GM19463 (cell line): ENCODE data around the gene BLOC1S1.

Experiments used
- ATAC-seq: cut with Tn5 transposase; IDR thresholded peaks from one replicate; pipeline ENCODE4 v1.9.1; 2021; ENCODE audit warnings: mild to moderate bottlenecking, moderate library complexity; ENCODE audit not compliant: unreplicated experiment

Gene BLOC1S1

DNA sequence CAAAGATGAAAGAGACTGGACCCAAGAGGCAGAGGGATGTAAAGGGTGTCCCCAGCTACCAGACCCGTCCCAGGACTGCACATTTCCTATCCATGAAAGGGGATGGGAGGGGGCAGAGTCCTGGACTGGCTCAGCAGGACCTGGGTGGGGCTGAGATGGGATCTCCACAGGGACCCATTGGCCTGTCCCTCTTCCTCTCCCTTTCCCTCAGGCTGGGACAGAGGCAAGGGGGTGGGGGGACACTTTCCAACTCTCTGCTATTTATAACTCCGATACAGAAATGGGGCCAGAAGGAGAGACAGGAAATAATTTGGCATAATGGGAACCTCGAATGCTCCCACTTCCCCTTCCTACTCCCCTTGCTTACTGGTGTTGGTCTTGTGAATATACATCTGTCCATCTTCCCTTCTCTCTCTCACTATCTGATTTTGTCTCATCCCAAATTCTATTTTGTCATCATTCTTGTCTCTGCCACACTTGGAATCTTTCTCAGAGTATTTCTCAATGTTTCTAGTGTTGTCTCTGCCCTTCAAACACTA, 7.1 kb upstream of the BLOC1S1 start:
- ATAC-seq: no peak

DNA sequence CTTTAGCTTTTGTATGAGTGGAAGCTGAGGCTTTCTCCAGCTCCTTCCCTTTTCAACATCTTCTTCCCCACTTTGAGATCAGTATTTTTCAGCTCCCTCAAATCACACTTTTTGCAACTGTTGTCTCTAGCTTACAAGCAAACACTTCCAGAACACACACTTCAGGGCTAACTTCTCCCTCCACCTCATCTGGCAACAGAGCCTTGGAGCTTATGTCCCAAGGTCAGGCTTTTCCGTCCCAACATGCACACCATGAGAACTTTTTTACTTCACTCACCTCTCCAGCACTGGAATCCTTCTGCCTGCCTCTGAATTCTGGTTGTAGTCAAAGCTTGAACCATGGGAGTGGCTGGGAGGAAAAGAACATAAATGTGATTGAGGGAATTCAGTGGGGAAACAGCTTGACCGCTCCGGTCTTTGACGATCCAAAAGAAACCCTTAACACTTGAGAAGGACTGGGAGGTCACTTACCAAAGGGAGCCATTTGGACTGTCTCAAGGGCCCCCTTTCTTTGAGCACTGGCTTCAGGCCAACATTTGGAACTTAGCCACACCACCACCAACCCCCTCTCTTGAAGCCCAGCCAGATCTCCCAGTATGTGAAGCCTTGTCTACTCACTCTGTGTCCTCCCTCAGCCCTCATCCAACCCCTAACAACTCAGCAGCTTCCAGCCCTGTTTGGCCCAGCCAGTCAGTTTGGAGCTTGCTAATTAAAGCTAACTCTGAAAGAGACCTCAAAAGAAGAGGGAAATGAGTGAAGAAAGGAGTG, 3.9 kb upstream of the BLOC1S1 start:
- ATAC-seq: no peak

DNA sequence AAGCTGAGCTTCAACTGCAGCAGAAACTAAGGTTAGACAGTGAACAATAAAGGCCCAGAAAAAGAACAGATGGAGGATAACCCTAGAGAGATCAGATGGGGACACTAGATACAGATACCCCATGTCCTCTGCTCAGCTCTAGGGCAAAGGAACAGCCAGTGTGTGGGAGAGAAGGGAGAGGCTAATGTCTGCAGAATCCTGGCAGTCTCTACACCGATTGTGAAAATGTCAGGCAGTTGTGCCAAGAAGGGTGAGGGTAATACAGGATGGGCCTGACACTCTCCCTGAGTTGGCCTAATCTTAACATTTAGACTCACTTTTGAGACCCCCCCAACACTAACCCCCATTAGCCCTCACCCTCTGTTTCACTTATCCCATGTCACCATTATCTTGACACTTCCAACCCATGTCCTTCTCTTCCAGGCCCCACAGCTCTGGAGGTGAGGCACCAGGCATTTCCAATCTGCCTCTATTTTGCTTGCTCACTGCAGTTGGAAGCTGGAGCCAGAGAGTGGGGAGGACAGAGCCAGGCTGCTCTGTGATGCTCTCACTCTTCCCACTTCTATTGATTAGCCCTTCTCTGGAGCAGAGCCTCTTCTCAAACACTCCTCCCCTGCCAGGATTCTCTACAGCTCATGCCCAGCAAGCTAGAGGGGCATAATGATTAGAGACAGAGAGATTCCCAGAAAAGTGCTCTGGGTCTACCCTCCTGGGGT, 3.0 kb upstream of the BLOC1S1 start:
- ATAC-seq: no peak

DNA sequence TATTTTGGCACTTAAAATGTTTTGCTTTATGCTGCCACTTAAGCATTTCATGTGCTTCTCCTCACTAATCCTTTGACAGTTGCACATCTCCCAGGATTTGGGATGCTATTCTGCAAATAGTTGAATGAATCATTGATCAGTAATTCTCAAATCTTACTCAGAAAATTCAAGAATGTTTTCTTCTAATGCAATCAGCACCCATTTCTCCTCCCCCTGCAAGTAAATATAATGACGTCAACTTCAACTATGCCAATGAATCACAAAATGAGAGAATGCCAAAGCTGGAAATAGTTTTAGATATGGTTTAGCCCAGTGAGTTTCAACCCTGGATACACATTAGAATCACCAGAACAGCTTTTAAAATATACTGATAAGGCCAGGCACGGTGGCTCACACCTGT, 2.1 kb upstream of the BLOC1S1 start:
- no peak for ATAC-seq

DNA sequence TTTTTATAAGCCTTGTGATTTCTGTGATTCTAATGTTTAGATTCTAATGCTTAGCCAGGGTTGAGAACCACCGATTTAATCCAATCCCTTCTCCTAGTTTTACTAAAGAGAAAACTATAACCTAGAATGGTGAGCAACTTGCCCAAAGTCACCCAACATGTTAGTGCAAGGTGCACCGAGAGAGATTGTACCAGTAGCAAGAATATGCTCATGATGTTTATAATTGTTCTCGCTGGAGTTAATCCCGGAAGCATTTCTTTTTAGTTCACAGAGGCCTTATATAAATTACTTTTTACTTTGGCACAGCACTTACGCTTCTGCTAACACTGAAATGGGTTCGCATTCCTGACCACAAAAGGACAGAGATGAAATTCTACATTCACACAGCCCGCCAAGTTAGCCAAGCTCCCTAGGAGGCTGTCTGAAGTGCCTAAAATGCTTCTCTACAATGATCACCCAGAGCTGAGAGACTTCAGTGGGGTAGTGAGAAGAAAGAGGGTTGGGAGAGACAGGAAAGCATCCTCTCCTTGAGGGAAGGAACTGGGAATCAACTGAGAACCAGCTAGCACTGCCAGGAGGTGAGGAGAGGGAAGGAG, 579 bp upstream of the BLOC1S1 start:
- ATAC-seq: no peak

DNA sequence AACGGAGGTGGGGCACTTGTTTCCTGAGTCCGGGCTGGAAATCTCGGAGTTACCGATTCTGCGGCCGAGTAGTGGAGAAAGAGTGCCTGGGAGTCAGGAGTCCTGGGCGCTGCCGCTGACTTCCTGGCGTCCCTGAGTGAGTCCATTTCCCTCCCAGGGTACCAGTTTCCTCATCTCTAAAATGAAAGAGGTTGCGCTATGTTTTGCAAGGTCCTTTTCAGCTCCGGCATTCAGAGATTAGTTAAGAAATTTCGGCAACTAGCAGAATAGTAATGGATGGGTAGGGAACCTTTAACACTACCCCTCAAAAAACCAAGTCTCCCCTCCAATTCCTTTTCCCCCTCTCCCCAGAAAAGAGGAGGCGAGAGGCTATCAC, 724 bp downstream of the BLOC1S1 start:
- ATAC-seq: no peak

DNA sequence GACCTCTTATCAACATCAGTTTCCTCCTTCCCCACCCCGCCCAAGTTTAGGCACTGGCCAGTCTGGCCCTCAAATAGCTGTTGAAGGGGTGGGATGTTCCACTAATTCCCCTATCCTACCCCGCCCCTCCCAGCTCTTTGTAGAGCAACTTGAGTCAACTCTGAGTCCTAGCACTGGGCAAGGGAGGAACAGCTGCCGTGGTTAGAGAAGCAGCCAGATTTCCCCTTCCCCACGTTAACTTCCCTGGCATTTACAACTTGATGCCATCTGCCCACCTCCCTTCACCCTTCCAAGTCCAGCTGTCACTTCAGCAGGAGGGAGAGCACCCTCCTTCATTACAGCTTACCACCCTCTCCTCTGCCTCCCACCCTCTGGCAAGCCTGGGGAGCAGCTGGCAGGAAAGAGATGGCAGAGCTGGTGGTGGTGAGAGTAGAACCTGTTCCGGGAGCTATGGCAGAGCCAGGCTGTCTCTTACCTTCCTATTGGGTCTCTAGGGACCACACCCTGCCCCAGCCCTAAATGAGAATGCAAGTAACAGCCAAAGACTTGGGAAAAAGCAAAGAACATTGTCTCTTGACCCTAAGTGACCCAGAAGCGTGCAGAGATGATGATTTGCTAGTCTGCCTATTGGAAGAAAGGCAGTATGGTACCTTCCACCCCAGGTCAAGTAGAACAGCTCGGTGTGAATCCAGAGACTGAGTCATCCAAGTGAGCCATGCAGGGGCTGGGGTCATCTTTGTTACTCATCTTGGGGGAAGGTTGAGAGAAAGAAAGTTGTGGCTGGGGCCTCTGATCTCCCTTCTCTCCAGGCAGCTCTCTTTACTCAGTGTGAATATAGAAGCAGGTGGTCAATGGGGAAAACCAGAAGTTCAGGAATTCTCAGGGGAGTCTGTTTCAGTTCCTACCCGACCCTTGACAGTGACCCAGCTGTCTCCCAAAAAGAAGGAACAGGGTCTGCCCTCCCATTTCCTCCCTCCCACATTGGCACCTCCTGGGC, 1.5 kb downstream of the BLOC1S1 start:
- ATAC-seq: no peak

DNA sequence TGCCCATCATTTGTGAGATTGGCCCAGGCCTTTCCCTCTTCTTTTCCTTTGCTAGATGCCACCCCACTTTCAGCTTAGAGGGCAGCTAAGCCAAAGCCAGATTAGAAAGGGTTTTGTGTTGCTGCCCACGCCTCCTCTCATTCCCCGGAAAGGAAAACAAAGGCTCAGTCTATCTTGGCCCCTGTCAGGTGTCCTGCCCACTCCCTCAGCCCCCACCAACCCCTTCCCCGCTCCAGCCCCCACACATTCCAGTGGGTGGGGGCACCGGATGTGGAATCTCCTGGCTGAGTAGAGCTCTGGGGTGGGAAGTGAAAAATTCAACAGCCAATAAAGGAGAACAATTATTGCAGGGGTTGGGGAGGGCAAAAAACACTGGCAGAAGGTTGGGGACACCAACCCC, 2.2 kb downstream of the BLOC1S1 start:
- ATAC-seq: no peak

DNA sequence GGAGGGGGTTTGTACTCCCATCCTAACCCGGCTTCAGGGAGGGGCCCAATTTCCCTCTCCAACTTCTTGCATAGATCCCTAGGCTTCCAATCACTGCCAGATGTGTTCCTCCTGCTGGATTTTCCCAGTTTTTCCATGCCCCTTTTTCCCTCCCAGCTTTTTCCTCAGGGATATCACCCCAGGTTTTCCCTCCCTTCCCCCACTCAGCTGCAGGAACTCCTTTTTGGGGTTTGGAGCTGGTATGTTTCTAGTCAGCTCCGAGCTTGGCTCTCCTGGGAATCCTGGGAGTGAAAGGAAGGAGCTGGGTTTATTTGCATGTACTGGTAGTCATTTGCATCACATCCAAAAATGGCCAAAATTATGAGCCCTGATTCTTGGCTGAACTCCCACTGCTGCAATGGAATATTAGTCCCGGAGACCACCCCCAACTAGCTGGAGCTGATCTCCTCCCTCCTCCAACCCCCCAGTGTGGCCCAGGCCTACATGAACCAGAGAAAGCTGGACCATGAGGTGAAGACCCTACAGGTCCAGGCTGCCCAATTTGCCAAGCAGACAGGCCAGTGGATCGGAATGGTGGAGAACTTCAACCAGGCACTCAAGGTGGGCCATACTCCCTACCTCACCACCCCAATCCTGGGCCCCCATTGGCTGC, 2.9 kb downstream of the BLOC1S1 start:
- no peak for ATAC-seq

DNA sequence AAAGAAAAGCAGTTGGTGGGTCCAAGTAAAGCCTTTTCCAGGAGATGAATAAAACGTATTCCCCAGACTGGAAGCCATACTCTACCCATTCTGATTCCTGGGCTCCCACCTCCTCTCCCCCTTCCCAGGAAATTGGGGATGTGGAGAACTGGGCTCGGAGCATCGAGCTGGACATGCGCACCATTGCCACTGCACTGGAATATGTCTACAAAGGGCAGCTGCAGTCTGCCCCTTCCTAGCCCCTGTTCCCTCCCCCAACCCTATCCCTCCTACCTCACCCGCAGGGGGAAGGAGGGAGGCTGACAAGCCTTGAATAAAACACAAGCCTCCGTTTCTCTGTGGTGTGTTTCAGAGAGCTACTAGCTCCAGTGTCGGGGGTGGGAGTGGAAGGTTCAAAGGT, 3.5 kb downstream of the BLOC1S1 start:
- no peak for ATAC-seq

DNA sequence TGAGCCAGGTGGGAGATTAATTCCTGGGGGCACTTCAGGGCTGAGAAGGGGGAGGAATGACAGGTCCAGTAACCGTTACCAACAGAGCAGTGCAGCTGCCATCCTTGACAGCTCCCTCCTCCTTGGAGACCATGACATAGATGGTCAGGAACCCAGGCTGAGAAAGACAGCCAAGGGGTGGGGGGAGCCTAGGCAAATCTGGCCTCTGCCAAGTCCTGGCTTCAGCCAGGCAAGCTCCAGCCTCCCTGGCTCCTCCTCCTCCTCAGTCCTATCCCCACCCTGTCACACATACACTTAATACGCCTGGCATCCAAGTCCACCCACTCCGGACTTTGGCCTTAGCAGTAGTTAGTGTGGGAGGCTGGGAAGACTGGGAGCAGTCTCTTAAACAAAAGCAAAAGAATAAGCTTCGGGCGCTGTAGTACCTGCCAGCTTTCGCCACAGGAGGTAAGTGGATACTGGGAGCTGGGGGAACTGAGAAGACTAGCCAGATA, 4.3 kb downstream of the BLOC1S1 start, which contains the start of gene RDH5:
Gene RDH5 (plus strand): TSS at position 323 of the 494 bp plus-strand sequence. CDS start 792 bp downstream, outside the sequence.
- no peak for ATAC-seq

DNA sequence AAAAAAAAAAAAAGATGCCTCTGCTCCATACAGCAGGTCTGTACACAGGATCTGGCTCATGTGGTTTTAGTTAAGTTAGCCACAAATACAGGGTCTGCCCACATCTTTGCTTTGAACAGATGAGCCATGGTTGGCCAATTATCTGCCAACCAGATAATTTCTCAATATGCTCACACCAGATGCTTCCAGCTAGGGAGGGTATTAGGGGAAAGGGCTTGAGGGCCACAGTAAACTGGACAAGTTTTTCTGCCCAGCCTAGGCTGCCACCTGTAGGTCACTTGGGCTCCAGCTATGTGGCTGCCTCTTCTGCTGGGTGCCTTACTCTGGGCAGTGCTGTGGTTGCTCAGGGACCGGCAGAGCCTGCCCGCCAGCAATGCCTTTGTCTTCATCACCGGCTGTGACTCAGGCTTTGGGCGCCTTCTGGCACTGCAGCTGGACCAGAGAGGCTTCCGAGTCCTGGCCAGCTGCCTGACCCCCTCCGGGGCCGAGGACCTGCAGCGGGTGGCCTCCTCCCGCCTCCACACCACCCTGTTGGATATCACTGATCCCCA, 5.1 kb downstream of the BLOC1S1 start:
- no peak for ATAC-seq

DNA sequence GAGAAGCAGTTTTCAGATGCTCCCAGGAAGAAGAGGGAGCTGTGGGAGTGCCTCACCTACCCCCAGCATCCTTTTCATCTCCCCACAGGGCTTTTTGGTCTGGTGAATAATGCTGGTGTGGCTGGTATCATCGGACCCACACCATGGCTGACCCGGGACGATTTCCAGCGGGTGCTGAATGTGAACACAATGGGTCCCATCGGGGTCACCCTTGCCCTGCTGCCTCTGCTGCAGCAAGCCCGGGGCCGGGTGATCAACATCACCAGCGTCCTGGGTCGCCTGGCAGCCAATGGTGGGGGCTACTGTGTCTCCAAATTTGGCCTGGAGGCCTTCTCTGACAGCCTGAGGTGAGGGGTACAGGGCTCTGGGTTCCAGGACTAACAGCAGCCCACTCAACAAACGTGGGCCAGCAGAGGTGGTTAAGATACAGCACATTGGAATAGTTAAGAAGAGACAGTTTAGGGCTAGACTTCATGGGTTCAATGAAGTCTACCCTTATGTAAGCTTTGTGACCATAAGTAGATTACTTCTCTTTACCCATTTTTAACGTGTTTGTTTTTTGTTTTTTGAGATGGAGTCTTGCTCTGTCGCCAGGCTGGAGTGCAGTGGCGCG, 5.9 kb downstream of the BLOC1S1 start:
- ATAC-seq: no peak

DNA sequence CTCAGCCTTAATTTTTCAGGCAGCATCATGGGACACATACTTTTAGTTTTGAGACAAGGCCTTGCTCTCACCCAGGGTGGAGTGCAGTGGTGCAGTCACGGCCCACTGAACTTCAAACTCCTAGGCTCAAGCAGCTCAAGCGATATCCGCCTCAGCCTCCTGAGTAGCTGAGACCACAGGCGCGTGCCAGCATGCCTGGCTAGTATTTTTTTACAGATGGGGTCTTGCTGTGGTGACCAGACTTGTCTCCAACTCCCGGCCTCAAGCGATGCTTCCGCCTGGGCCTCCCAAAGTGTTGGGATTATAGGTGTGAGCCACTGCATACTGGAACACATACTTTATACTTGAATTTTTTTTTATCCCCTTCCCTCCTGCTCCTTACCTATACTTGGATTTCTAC, 7.1 kb downstream of the BLOC1S1 start:
- no peak for ATAC-seq

DNA sequence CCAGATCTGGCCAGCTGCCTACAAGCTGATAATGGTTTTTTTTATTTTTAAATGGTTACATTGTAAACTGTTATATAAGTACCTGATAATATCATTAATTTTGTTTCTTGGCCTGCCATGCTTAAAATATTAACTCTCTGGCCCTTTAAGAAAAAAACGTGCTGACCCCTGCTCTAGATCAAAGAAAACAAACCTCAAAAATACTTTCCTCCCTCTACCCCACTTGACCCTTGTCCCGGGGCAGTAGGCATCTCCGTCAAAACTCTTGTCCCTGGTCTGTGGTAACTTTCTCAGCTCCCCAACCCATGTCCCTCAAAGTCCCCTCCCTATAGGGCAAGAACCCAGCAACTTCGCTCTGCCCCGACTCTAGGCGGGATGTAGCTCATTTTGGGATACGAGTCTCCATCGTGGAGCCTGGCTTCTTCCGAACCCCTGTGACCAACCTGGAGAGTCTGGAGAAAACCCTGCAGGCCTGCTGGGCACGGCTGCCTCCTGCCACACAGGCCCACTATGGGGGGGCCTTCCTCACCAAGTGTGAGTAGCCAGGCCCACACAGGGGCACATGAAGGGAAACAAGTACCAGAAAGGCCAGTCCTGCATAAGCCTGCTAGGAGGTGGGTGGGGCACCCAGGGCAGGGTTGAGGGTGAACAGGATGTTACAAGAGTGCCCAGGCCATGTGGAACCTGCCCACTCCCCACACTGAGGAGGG, 7.8 kb downstream of the BLOC1S1 start:
- ATAC-seq: no peak

DNA sequence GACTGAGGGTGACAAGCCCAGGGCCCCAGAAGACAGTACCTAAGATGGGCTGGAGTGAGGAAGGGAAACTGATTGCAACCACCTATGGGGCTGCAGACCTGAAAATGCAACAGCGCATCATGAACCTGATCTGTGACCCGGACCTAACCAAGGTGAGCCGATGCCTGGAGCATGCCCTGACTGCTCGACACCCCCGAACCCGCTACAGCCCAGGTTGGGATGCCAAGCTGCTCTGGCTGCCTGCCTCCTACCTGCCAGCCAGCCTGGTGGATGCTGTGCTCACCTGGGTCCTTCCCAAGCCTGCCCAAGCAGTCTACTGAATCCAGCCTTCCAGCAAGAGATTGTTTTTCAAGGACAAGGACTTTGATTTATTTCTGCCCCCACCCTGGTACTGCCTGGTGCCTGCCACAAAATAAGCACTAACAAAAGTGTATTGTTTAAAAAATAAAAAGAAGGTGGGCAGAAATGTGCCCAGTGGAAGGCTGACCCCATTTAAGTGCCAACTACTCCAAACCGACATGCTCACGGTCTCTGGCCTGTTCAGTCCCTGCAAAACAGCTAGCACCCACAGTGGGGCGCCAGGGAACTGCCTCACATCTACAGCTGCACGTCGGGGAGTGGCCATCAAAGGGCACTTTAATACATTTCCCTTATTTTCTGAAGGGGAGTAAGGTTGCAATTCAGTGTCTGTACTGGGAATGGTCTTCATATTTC, 8.5 kb downstream of the BLOC1S1 start:
- no peak for ATAC-seq

DNA sequence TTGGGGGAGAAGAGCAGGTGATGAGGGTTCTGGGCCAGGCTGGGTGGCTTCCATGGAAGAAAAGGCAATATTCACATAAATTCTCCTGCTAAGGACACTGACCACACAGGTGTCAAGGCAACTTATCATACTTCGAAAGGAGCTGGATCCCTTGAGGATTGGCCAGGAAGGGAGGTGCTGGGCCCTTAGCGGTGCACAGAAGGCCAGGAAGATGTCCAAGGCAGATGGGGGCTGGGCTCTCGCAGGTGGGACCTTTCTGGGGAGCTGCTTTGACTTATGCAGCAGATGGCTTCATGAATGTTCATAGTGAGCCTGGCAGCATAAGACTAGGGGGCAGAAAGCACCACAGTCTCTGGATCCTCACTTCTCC, 9.1 kb downstream of the BLOC1S1 start:
- no peak for ATAC-seq

DNA sequence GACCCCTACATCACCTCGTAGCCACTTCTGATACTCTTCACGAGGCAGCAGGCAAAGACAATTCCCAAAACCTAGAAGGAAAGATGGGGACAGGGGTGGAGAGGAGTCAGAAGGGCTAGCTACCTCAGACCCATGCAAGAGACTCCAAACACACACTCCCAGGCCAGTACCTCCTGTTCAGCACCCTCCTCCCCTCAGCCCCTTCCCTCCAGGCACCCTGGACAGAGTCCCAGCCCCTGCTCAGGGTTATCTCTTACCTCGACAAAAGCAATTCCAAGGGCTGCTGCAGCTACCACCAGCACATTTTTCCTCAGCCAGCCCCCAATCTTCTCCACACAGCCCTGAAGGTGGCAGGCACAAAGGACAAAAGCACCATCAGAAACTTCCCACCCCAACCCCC, 9.7 kb downstream of the BLOC1S1 start:
- no peak for ATAC-seq
